PC-3 (cell line): ENCODE results near the gene ATF6. TPM values are rescaled to one million over a fixed set of nuclear protein-coding genes. Genes with fewer than 3 reads are reported as not detected.

Source experiments
- ATAC-seq: fragments of 200-7000 bp; cut with Tn5 transposase; 2 replicates; pipeline ENCODE4 v1.9.1; 2020; ENCODE audit warnings: mild to moderate bottlenecking, moderate library complexity
- BruUV-seq: library from RNA; stranded (reverse); fragments of 400-500 nt; replicated peaks from 2 replicates; lab custom pipeline; 2021; lab: Mats Ljungman, UMichigan
- CTCF ChIA-PET: fragments of 300-600 bp; sonication (Branson Sonifier 250); formaldehyde crosslinking; loops from one replicate; lab custom pipeline; 2022; ENCODE audit warnings: antibody characterized with exemption; lab: Charles Lee
- POLR2A ChIA-PET: fragments of 300-600 bp; sonication (Branson Sonifier 250); formaldehyde crosslinking; loops from one replicate; lab custom pipeline; 2022; ENCODE audit warnings: antibody characterized with exemption; ENCODE audit not compliant: unreplicated experiment; lab: Charles Lee
- DNase-seq: peaks from one replicate; pipeline ENCODE4 v3.0.0-alpha.2; 2015
- H2AFZ ChIP-seq: fragments of 300-600 bp; sonication (generic); 2 replicates; pipeline ENCODE4 v1.6.0; 2016; ENCODE audit warnings: antibody characterized with exemption, low read length
- H3F3A ChIP-seq: fragments of 300-600 bp; sonication (generic); one replicate; pipeline ENCODE4 v1.6.0; 2017; ENCODE audit warnings: antibody characterized with exemption, low read length, control low read depth, mild to moderate bottlenecking; ENCODE audit not compliant: unreplicated experiment
- H3K27ac ChIP-seq: fragments of 300-600 bp; sonication (generic); 2 replicates; pipeline ENCODE4 v1.5.1; 2016; ENCODE audit warnings: mild to moderate bottlenecking, low read length
- H3K27me3 ChIP-seq: fragments of 300-600 bp; sonication (generic); 2 replicates; pipeline ENCODE4 v1.6.1; 2016; ENCODE audit warnings: low read length, mixed read lengths
- H3K36me3 ChIP-seq: fragments of 300-600 bp; sonication (generic); 2 replicates; pipeline ENCODE4 v1.6.1; 2016; ENCODE audit warnings: low read depth, mixed run types, low read length, mixed read lengths
- H3K4me1 ChIP-seq: fragments of 300-600 bp; sonication (generic); 2 replicates; pipeline ENCODE4 v1.5.1; 2016; ENCODE audit warnings: low read length; ENCODE audit not compliant: insufficient read depth
- H3K4me2 ChIP-seq: fragments of 300-600 bp; sonication (generic); 2 replicates; pipeline ENCODE4 v1.6.0; 2016; ENCODE audit warnings: low read length
- H3K4me3 ChIP-seq: fragments of 300-600 bp; sonication (generic); 2 replicates; pipeline ENCODE4 v1.5.1; 2016; ENCODE audit warnings: mild to moderate bottlenecking, low read length, mixed read lengths
- H3K79me2 ChIP-seq: fragments of 300-600 bp; sonication (generic); 2 replicates; pipeline ENCODE4 v1.6.1; 2017; ENCODE audit warnings: low read length, mixed read lengths
- H3K9ac ChIP-seq: fragments of 300-600 bp; sonication (generic); 2 replicates; pipeline ENCODE4 v1.6.0; 2016; ENCODE audit warnings: mild to moderate bottlenecking, low read length
- H3K9me2 ChIP-seq: fragments of 300-600 bp; sonication (generic); replicated peaks from 2 replicates; pipeline ENCODE4 v1.6.1; 2016; ENCODE audit warnings: mixed run types, low read length, mixed read lengths
- H3K9me3 ChIP-seq: fragments of 300-600 bp; sonication (generic); 2 replicates; pipeline ENCODE4 v1.6.1; 2016; ENCODE audit warnings: low read length, mixed read lengths
- H4K20me1 ChIP-seq: fragments of 300-600 bp; sonication (generic); 2 replicates; pipeline ENCODE4 v1.6.1; 2016; ENCODE audit warnings: low read length, mixed read lengths
- CTCF ChIP-seq: fragments of 300-600 bp; sonication (generic); conservative IDR thresholded peaks from 2 replicates; pipeline ENCODE4 v1.5.1; 2017; ENCODE audit warnings: antibody characterized with exemption, low read depth, mild to moderate bottlenecking, low read length
- EZH2 ChIP-seq: fragments of 300-600 bp; sonication (generic); IDR thresholded peaks from one replicate; pipeline ENCODE4 v1.6.1; 2017; ENCODE audit warnings: antibody characterized with exemption, mild to moderate bottlenecking, low read length; ENCODE audit not compliant: unreplicated experiment
- EZH2phosphoT487 ChIP-seq: fragments of 300-600 bp; sonication (generic); IDR thresholded peaks from 2 replicates; pipeline ENCODE4 v1.6.1; 2018; ENCODE audit warnings: mild to moderate bottlenecking, antibody characterized with exemption, low read length, borderline replicate concordance
- intact Hi-C: fragments of 100-400 bp; cut with micrococcal nuclease; formaldehyde crosslinking; loops from 2 replicates; pipeline ENCODE4 v1.9.0; 2023
- total RNA-seq: library from RNA; depleted of rRNA; stranded (reverse); fragments of >200 nt; gene quantifications from 2 replicates; pipeline ENCODE4 v1.2.3, GENCODE V29; 2014

ATF6 gene
- total RNA-seq, 1 experiment from 2014 or later = 19.7 TPM

GRCh38 chr1:161946071-161946987, 180.2 kb downstream of the ATF6 start:
- H3K36me3 ChIP-seq = 0 out of 2 replicates have a peak, but pooled peaks cover 8% of the 10 kb centered on the region
- ATAC-seq = no peak
- H3K9me2 ChIP-seq = no peaks in the 10 kb centered on the region
- no peak overlapping the region for H3K4me3 ChIP-seq
- H3K27me3 ChIP-seq = no peaks in the 10 kb centered on the region
- intact Hi-C loops = no loop called here
- peaks cover 11% of the 10 kb centered on the region for H3K4me1 ChIP-seq
- no peak overlapping the region for H3K4me2 ChIP-seq
- H3K27ac ChIP-seq = no peak overlapping the region
- H3K79me2 ChIP-seq = no peaks in the 10 kb centered on the region
- no peak for TF ChIP-seq EZH2phosphoT487
- no peak for TF ChIP-seq CTCF
- TF ChIP-seq EZH2 = no peak
- POLR2A ChIA-PET = no interaction called here
- H3F3A ChIP-seq = no peaks in the 10 kb centered on the region
- no peak for DNase-seq
- H2AFZ ChIP-seq = no peak overlapping the region
- CTCF ChIA-PET = no interaction called here
- no peaks in the 10 kb centered on the region for H4K20me1 ChIP-seq
- no peaks in the 10 kb centered on the region for H3K9me3 ChIP-seq
- H3K9ac ChIP-seq = no peak overlapping the region
- no TSS peak for BruUV-seq

GRCh38 chr1:161948435-161948834, 182.3 kb downstream of the ATF6 start:
- no peak overlapping the region for H3K4me2 ChIP-seq
- no peak for DNase-seq
- no peaks in the 10 kb centered on the region for H4K20me1 ChIP-seq
- H3K9ac ChIP-seq = no peak overlapping the region
- H3K79me2 ChIP-seq = no peaks in the 10 kb centered on the region
- H3F3A ChIP-seq = no peaks in the 10 kb centered on the region
- no peaks in the 10 kb centered on the region for H3K9me3 ChIP-seq
- H3K27me3 ChIP-seq = no peaks in the 10 kb centered on the region
- no peak for TF ChIP-seq CTCF
- no peak for TF ChIP-seq EZH2phosphoT487
- TF ChIP-seq EZH2 = no peak
- H3K27ac ChIP-seq = no peak overlapping the region
- no peaks in the 10 kb centered on the region for H3K9me2 ChIP-seq
- ChIA-PET POLR2A (interaction anchor here (0.6 to 0.7 kb wide), 2 partner anchors 90 to 124 kb away, joined by 3 to 7 read pairs; no protein-coding TSS in a partner anchor), CTCF (no interaction called here)
- no peak overlapping the region for H3K4me3 ChIP-seq
- ATAC-seq = no peak
- intact Hi-C loops = no loop called here
- H3K36me3 ChIP-seq = 0 out of 2 replicates have a peak, but pooled peaks cover 3% of the 10 kb centered on the region
- 0 out of 2 replicates have a peak, but pooled peaks cover 6% of the 10 kb centered on the region for H3K4me1 ChIP-seq
- H2AFZ ChIP-seq = no peak overlapping the region
- BruUV-seq = no TSS peak

GRCh38 chr1:161949548-161949947, 183.4 kb downstream of the ATF6 start:
- intact Hi-C loops = no loop called here
- H3K9me3 ChIP-seq = no peaks in the 10 kb centered on the region
- peak; percentile 34 for ATAC-seq
- 0 out of 2 replicates have a peak, but pooled peaks cover 3% of the 10 kb centered on the region for H3K36me3 ChIP-seq
- peaks cover 6% of the 10 kb centered on the region; the same call in 1 of the 2 replicates for H3K4me1 ChIP-seq
- TF ChIP-seq EZH2phosphoT487 (no peak), CTCF (no peak), EZH2 (no peak)
- no peak overlapping the region for H2AFZ ChIP-seq
- H3K27me3 ChIP-seq = no peaks in the 10 kb centered on the region
- H3K27ac ChIP-seq = no peak overlapping the region
- no peaks in the 10 kb centered on the region for H3K9me2 ChIP-seq
- no peak overlapping the region for H3K9ac ChIP-seq
- ChIA-PET CTCF (no interaction called here), POLR2A (no interaction called here)
- H3K79me2 ChIP-seq = no peaks in the 10 kb centered on the region
- DNase-seq = peak; percentile 35
- no peaks in the 10 kb centered on the region for H3F3A ChIP-seq
- no peak overlapping the region for H3K4me3 ChIP-seq
- no TSS peak for BruUV-seq
- no peaks in the 10 kb centered on the region for H4K20me1 ChIP-seq
- H3K4me2 ChIP-seq = no peak overlapping the region
